ENCODE data around the gene UFC1. TPM values are rescaled to one million over a fixed set of nuclear protein-coding genes. Genes with fewer than 3 reads are reported as not detected.

Gene UFC1
- total and polyA plus RNA-seq, 2 of the 13 experiments (the other 11 are each of a cell fraction or from before 2014, with no cell fraction given): 72.8 to 85.2 TPM

- no peaks in the 10 kb centered on the region for H4K20me1 ChIP-seq (ENCODE audit: insufficient read depth, low read length)
- H3K9ac ChIP-seq (ENCODE audit: insufficient read depth, low read depth, low read length): no peak overlapping the region
- H3K4me3 ChIP-seq (replicated peaks in 1 of 3; ENCODE audit: insufficient read depth in 1 of 3, low read depth in 2 of 3, low read length in 3 of 3): no peak overlapping the region
- no peak for DNase-seq (ENCODE audit: low spot score)
- POLR2A ChIA-PET: interaction anchor here (2.9 kb wide), 1 partner anchor 9 kb away, joined by 30 read pairs; the partner anchor contains the start of gene UFC1
- H3K27me3 ChIP-seq (ENCODE audit: control insufficient read depth in 1 of 2, insufficient read depth in 2 of 2, low read length in 2 of 2): no peaks in the 10 kb centered on the region; a peak in 1 of 5 replicates
- peaks cover 10% of the 10 kb centered on the region for H3K79me2 ChIP-seq (ENCODE audit: insufficient read depth, low read length)
- H3K4me2 ChIP-seq (ENCODE audit: low read depth, low read length): no peak overlapping the region
- H3K9me3 ChIP-seq (ENCODE audit: low read length): no peaks in the 10 kb centered on the region
- H3K36me3 ChIP-seq (replicated peaks in 1 of 2; ENCODE audit: control insufficient read depth in 1 of 2, insufficient read depth in 2 of 2, low read length in 2 of 2): peaks cover 9 to 34% of the 10 kb centered on the region in 2 experiments; a peak in 4 of 5 replicates
- intact Hi-C loops (cut with micrococcal nuclease; ENCODE audit: unreplicated experiment) (no loop called here), in situ Hi-C loops (cut with HindIII; ENCODE audit: extremely low pct_ligation_motif_present, low pct_unique_long_range_greater_than_20kb) (no loop called here)
- TF ChIP-seq, protein P1, sequence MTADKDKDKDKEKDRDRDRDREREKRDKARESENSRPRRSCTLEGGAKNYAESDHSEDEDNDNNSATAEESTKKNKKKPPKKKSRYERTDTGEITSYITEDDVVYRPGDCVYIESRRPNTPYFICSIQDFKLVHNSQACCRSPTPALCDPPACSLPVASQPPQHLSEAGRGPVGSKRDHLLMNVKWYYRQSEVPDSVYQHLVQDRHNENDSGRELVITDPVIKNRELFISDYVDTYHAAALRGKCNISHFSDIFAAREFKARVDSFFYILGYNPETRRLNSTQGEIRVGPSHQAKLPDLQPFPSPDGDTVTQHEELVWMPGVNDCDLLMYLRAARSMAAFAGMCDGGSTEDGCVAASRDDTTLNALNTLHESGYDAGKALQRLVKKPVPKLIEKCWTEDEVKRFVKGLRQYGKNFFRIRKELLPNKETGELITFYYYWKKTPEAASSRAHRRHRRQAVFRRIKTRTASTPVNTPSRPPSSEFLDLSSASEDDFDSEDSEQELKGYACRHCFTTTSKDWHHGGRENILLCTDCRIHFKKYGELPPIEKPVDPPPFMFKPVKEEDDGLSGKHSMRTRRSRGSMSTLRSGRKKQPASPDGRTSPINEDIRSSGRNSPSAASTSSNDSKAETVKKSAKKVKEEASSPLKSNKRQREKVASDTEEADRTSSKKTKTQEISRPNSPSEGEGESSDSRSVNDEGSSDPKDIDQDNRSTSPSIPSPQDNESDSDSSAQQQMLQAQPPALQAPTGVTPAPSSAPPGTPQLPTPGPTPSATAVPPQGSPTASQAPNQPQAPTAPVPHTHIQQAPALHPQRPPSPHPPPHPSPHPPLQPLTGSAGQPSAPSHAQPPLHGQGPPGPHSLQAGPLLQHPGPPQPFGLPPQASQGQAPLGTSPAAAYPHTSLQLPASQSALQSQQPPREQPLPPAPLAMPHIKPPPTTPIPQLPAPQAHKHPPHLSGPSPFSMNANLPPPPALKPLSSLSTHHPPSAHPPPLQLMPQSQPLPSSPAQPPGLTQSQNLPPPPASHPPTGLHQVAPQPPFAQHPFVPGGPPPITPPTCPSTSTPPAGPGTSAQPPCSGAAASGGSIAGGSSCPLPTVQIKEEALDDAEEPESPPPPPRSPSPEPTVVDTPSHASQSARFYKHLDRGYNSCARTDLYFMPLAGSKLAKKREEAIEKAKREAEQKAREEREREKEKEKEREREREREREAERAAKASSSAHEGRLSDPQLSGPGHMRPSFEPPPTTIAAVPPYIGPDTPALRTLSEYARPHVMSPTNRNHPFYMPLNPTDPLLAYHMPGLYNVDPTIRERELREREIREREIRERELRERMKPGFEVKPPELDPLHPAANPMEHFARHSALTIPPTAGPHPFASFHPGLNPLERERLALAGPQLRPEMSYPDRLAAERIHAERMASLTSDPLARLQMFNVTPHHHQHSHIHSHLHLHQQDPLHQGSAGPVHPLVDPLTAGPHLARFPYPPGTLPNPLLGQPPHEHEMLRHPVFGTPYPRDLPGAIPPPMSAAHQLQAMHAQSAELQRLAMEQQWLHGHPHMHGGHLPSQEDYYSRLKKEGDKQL (CRISPR knock-in tag; IDR thresholded peaks at IDR 0.05; ENCODE audit: low read depth): no peak
- TF ChIP-seq, protein P2, sequence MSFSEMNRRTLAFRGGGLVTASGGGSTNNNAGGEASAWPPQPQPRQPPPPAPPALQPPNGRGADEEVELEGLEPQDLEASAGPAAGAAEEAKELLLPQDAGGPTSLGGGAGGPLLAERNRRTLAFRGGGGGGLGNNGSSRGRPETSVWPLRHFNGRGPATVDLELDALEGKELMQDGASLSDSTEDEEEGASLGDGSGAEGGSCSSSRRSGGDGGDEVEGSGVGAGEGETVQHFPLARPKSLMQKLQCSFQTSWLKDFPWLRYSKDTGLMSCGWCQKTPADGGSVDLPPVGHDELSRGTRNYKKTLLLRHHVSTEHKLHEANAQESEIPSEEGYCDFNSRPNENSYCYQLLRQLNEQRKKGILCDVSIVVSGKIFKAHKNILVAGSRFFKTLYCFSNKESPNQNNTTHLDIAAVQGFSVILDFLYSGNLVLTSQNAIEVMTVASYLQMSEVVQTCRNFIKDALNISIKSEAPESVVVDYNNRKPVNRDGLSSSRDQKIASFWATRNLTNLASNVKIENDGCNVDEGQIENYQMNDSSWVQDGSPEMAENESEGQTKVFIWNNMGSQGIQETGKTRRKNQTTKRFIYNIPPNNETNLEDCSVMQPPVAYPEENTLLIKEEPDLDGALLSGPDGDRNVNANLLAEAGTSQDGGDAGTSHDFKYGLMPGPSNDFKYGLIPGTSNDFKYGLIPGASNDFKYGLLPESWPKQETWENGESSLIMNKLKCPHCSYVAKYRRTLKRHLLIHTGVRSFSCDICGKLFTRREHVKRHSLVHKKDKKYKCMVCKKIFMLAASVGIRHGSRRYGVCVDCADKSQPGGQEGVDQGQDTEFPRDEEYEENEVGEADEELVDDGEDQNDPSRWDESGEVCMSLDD (CRISPR knock-in tag; IDR thresholded peaks at IDR 0.05; ENCODE audit: borderline replicate concordance): no peak
- peaks cover 41% of the 10 kb centered on the region for H3K4me1 ChIP-seq (ENCODE audit: insufficient read depth, low read length)
- FAIRE-seq: no peak
- H2AFZ ChIP-seq (ENCODE audit: low read length): no peak overlapping the region
- CTCF ChIA-PET (ENCODE audit: low intra/inter-chr PET ratio, low total read pairs): no interaction called here
- no TSS peak for BruUV-seq (replicated peaks)
- ATAC-seq: no peak
- WGBS (ENCODE audit: low lambda C conversion rate): 92% methylated on average over 5 of the region's 5 CpGs
- no peak overlapping the region for H3K27ac ChIP-seq (ENCODE audit: extremely low read length, insufficient read depth, low read length)
Measured at GRCh38 chr1:161163793-161164192, 10.0 kb downstream of the UFC1 start.

Measured in HepG2 (cell line).